HG03066 (cell line): ENCODE results near the gene ZNF69.
"Not testable (repeated sequence)": the region's sequence is repeated elsewhere in the genome, so short reads cannot be mapped to it uniquely, and the experiment has no call there.

Experiments used
- ATAC-seq: cut with Tn5 transposase; IDR thresholded peaks from one replicate; pipeline ENCODE4 v1.9.1; 2021; ENCODE audit warnings: low read depth; ENCODE audit not compliant: unreplicated experiment

The ZNF69 gene

DNA sequence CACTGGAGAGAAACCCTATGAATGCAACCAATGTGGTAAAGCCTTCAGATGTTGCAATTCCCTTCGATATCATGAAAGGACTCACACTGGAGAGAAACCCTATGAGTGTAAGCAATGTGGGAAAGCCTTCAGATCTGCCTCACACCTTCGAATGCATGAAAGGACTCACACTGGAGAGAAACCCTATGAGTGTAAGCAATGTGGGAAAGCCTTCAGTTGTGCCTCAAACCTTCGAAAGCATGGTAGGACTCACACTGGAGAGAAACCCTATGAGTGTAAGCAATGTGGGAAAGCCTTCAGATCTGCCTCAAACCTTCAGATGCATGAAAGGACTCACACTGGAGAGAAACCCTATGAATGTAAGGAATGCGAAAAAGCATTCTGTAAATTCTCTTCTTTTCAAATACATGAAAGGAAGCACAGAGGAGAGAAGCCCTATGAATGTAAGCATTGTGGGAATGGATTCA lies 62.1 kb downstream of the ZNF69 start:
- not testable (repeated sequence) for ATAC-seq

DNA sequence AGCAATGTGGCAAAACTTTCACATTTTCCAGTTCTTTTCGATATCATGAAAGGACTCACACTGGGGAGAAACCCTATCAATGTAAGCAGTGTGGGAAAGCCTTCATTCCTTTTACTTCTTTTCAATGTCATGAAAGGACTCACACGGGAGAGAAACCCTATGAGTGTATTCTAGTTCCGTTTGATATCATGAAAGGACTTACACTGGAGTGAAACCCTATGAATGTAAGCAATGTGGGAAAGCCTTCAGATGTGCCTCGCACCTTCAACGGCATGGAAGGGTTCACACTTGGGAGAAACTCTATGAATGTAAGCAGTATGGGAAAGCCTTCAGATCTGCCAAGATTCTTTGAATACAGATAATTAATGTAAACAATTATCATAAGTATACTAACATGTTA lies 62.7 kb downstream of the ZNF69 start:
- no peak for ATAC-seq
